BE2C (cell line): ENCODE data around the gene LZTS2.

Experiments used
- DNase-seq: peaks from one replicate; pipeline ENCODE4 v3.0.0-alpha.2; 2020
- H3K27me3 ChIP-seq: fragments of 250-450 bp; sonication (Bioruptor Pico); 2 replicates; pipeline ENCODE4 v1.5.1; 2020; ENCODE audit warnings: mild to moderate bottlenecking
- H3K36me3 ChIP-seq: fragments of 250-450 bp; sonication (Bioruptor Pico); 2 replicates; pipeline ENCODE4 v1.5.1; 2020; ENCODE audit warnings: mild to moderate bottlenecking
- H3K4me1 ChIP-seq: fragments of 250-450 bp; sonication (Bioruptor Pico); 2 replicates; pipeline ENCODE4 v1.5.1; 2020
- H3K4me3 ChIP-seq: 2 replicates; pipeline ENCODE4 v1.5.1; 2011; ENCODE audit warnings: low read depth, low read length
- H3K9me3 ChIP-seq: fragments of 250-450 bp; sonication (Bioruptor Pico); 2 replicates; pipeline ENCODE4 v1.5.1; 2020
- CTCF ChIP-seq: IDR thresholded peaks from 2 replicates; pipeline ENCODE4 v1.5.1; 2012; ENCODE audit warnings: mild to moderate bottlenecking, low read depth, low read length

Gene LZTS2

GRCh38 chr10:101043363-101043707, 43.7 kb downstream of the LZTS2 start:
- Histone ChIP-seq H3K27me3 (no peaks in the 10 kb centered on the region), H3K9me3 (no peaks in the 10 kb centered on the region), H3K36me3 (no peaks in the 10 kb centered on the region), H3K4me3 (peak overlapping the region; percentile 70), H3K4me1 (peaks cover 18% of the 10 kb centered on the region)
- DNase-seq = no peak
- TF ChIP-seq CTCF = no peak

- TF ChIP-seq CTCF = no peak
- no peaks in the 10 kb centered on the region for H3K27me3 ChIP-seq
- H3K9me3 ChIP-seq = no peaks in the 10 kb centered on the region
- no peak overlapping the region for H3K4me3 ChIP-seq
- H3K36me3 ChIP-seq = no peaks in the 10 kb centered on the region
- H3K4me1 ChIP-seq = peaks cover 18% of the 10 kb centered on the region
- DNase-seq = no peak
These were observed 44.5 kb downstream of the LZTS2 start for GRCh38 chr10:101044117-101044516.

GRCh38 chr10:101046332-101047238, 47.0 kb downstream of the LZTS2 start:
- Histone ChIP-seq H3K4me1 (peaks cover 18% of the 10 kb centered on the region), H3K36me3 (no peaks in the 10 kb centered on the region), H3K27me3 (no peaks in the 10 kb centered on the region), H3K4me3 (no peak overlapping the region), H3K9me3 (no peaks in the 10 kb centered on the region)
- DNase-seq = peak; percentile 38
- no peak for TF ChIP-seq CTCF

GRCh38 chr10:101047268-101047667, 47.7 kb downstream of the LZTS2 start:
- H3K4me3 ChIP-seq = no peak overlapping the region
- no peak for TF ChIP-seq CTCF
- H3K36me3 ChIP-seq = no peaks in the 10 kb centered on the region
- no peaks in the 10 kb centered on the region for H3K27me3 ChIP-seq
- no peaks in the 10 kb centered on the region for H3K9me3 ChIP-seq
- H3K4me1 ChIP-seq = peaks cover 12% of the 10 kb centered on the region
- no peak for DNase-seq

- no peak for DNase-seq
- Histone ChIP-seq H3K36me3 (no peaks in the 10 kb centered on the region), H3K4me3 (no peak overlapping the region), H3K27me3 (no peaks in the 10 kb centered on the region), H3K4me1 (peaks cover 10% of the 10 kb centered on the region), H3K9me3 (no peaks in the 10 kb centered on the region)
- no peak for TF ChIP-seq CTCF
These were observed 48.6 kb downstream of the LZTS2 start for GRCh38 chr10:101047961-101048892.
